ENCODE data around the gene TRAF5.

Gene TRAF5

GRCh38 chr1:211328866-211329475 is 2.3 kb downstream of the TRAF5 start:
- DNase-seq: no peak

- DNase-seq: no peak
Measured at GRCh38 chr1:211329764-211330201, 3.1 kb downstream of the TRAF5 start.

GRCh38 chr1:211330282-211330936 is 3.8 kb downstream of the TRAF5 start:
- no peak for DNase-seq

- DNase-seq: no peak
Measured at GRCh38 chr1:211331011-211331709, 4.5 kb downstream of the TRAF5 start.

GRCh38 chr1:211332036-211332616 is 5.5 kb downstream of the TRAF5 start:
- DNase-seq: no peak

GRCh38 chr1:211332830-211333229 is 6.2 kb downstream of the TRAF5 start:
- DNase-seq: no peak

GRCh38 chr1:211333906-211334305 is 7.3 kb downstream of the TRAF5 start:
- DNase-seq: no peak

- no peak for DNase-seq
Measured at GRCh38 chr1:211334986-211335385, 8.4 kb downstream of the TRAF5 start.

- no peak for DNase-seq
Measured at GRCh38 chr1:211335522-211336157, 9.0 kb downstream of the TRAF5 start.

GRCh38 chr1:211336161-211336560 is 9.5 kb downstream of the TRAF5 start:
- no peak for DNase-seq

GRCh38 chr1:211336775-211337174 is 10.1 kb downstream of the TRAF5 start:
- DNase-seq: no peak

- no peak for DNase-seq
Measured at GRCh38 chr1:211337430-211338223, 11.0 kb downstream of the TRAF5 start.

- DNase-seq: no peak
Measured at GRCh38 chr1:211338224-211338620, 11.6 kb downstream of the TRAF5 start.

GRCh38 chr1:211339631-211340041 is 13.0 kb downstream of the TRAF5 start:
- no peak for DNase-seq

- no peak for DNase-seq
Measured at GRCh38 chr1:211340622-211341507, 14.2 kb downstream of the TRAF5 start.

GRCh38 chr1:211341999-211342398 is 15.4 kb downstream of the TRAF5 start:
- DNase-seq: no peak

GRCh38 chr1:211343607-211344006 is 17.0 kb downstream of the TRAF5 start:
- no peak for DNase-seq

GRCh38 chr1:211344152-211344618 is 17.6 kb downstream of the TRAF5 start:
- DNase-seq: no peak

- no peak for DNase-seq
Measured at GRCh38 chr1:211345719-211346118, 19.1 kb downstream of the TRAF5 start.

GRCh38 chr1:211347077-211347844 is 20.6 kb downstream of the TRAF5 start:
- no peak for DNase-seq

Data from NCI-H1417 treated with DMSO at 0.1 percent for 48 hours (cell line).